CD4-positive, alpha-beta T cell treated with Interleukin-4 for 1 hour (primary cell): ENCODE data around the gene CSTF3.

ENCODE experiments used
- DNase-seq, 2 donors: peaks; one replicate each; pipeline ENCODE4 v3.0.0-alpha.2; 2020 to 2022

CSTF3 gene

DNA sequence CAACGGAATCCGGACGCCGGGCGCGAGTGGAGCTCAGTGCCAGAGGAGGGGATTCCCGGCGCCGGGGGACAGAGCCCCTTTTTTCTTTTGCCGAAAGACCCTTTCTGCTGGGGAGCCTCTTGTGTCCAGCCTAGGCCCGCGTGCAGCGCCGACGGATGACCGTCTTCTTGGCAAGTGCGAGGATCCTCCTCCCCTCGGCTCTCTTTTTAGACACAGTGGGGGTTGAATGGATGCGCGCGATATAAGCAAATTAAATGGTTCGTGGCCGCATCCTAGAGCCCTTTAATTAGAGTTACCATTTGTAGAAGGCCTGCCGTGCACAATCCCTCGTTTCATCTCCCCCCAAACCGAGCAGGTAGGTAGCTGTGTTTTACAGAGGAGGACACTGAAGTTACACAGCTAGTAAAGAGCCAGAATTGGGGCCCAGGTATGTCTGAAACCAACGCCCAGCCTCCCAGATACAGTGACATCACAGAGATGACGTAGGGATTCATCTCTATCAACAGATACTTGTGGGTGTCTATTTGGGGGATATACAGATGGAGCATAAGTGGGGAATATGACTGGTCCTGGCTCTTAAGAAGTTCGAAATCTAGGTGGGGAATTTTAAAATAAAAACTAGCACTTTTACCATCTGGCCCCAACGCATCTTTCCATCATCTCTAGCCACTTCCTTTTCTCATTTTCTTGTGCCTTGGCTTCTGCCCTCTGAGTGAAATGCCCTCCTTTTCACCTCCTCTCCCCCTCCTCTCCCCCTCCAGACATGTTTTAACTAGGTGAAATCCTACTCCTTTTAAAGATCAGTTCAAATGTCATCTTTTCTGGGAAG, 121.0 kb downstream of the CSTF3 start:
- DNase-seq: peak; percentile 51 to 69

DNA sequence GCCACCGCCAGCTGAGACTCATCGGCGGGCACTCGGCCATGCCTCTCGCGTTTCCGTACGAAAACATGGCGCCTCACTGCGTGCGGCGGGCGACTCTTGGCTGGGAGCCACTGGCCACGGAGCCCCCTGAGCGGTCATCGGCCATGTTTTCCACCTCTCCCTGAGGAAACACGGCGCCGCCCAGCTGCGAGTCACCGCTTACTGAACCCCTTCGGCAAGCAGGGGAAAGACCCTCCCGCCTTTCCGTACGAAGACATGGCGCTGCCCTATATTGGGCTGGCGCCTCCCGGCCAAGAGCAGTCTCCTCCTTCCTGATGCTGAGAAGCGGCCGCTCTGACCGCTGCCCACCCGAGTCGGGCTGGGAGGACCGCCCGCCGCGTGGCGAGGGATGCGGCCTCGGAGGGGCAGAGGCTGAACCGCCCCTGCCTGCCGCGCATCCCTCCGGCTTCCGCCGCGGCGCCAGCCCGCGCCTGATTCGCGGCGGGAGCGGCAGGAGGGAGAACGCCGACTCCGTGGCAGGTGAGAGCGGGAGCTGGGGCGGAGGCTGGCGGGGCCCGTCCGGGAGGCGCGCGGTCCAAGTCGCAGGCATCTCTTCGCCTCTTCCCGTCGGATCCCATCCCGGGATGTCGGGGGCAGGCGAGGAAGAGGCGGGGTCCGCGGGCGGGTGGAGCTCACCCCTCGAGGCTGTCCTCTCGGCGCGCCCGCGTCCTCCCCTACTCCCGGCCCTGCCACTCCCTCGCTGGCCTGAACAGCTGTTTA, 121.8 kb downstream of the CSTF3 start, which contains the start of gene TCP11L1:
Gene TCP11L1 (plus strand): TSS at position 299 of the 759 bp plus-strand sequence. CDS start 4,202 bp downstream, outside the sequence.
- DNase-seq: peak; percentile 80 to 82

DNA sequence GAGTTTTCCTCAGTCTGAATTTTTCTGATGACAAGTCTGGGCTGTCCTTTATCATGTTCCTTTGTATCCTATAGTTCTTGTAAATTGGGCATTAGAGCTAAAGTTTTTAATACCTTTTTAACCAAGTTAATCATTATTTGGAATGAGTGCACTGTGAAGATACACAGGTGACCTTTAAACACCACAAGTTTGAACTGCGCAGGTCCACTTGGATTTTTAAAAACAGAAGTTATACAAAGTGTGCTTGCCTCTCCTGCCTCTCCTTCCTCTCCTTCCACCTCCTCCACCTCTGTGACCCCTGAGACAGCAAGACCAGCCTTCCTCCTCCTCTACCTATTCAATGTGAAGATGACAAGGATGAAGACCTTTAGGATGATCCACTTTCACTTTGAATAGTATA, 126.3 kb downstream of the CSTF3 start:
- DNase-seq: no peak
